Uterus (tissue), 2 donors: ENCODE measurements around the gene PIERCE2.

Experiments
- CTCF ChIP-seq, 4 experiments: fragments of 200-600 bp in 2 of 4; fragments of 450-650 bp in 2 of 4; sonication (generic) in 2 of 4; IDR thresholded peaks; one replicate each; pipeline ENCODE4 v1.5.1; 2016 to 2019; ENCODE audit warnings: antibody characterized with exemption in 4 of 4, mild to moderate bottlenecking in 2 of 4, moderate library complexity in 1 of 4
- POLR2A ChIP-seq, 2 donors: fragments of 450-650 bp; IDR thresholded peaks; one replicate each; pipeline ENCODE4 v1.6.1; 2016; ENCODE audit warnings: antibody characterized with exemption in 2 of 2, mild to moderate bottlenecking in 1 of 2, moderate library complexity in 1 of 2

GRCh38 chr15:55381595-55381994, 26.7 kb upstream of the PIERCE2 start:
- TF ChIP-seq CTCF (IDR thresholded peaks at IDR 0.05) (no peak), POLR2A (IDR thresholded peaks at IDR 0.05) (no peak)
